DMS53 treated with DMSO at 0.1 percent for 48 hours (cell line): ENCODE data around the gene HOXD1.

ENCODE experiments used
- DNase-seq: peaks from one replicate; lab custom pipeline; 2025; ENCODE audit not compliant: unreplicated experiment; lab: John Stamatoyannopoulos, UW

Gene HOXD1

DNA sequence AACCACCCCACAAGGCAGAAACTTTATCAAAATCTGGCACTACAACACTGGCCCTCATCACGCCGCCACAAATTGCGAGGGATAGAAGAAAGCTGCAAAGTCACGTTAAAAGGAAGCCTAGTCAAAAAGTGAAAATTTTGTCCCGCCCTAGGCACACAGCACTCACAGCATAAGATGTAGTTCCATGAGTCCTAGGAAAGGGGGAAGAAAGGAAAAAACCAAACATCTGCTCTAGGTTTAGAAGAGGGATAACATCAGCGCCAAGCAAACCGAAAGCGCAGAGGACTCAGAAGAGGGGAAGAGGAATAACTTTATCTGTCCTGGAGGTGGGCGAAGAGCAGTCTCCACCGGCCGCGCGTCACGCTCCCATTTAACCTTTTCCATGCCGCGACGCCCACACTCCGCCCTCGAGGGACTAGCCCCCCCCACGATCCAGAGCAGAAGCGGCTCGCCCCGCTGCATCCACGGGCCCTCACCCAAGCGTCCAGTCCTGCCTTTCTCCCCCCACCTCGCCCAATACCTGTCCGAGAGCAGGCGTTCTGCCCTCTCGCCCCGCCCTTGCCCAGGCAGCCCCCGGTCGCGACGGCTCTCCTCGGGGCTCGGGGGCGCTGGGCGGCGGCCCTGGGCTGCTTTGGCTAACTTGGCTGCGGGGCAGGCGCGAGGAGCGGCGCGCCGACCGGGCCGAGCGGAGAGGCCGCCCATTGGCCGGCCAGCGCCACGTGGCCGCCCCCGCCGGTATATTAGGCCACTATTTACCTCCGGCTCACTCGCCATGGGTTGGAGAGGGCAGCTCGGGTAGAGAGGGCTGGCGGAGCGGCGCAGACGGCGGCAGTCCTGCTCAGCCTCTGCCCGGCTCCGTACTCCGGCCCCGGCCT is at the start of gene HOXD1:
TSS of gene HOXD1 (plus strand) at position 770 of the 875 bp plus-strand sequence. CDS start 134 bp downstream, outside the sequence.
- DNase-seq, result peak; percentile 84

DNA sequence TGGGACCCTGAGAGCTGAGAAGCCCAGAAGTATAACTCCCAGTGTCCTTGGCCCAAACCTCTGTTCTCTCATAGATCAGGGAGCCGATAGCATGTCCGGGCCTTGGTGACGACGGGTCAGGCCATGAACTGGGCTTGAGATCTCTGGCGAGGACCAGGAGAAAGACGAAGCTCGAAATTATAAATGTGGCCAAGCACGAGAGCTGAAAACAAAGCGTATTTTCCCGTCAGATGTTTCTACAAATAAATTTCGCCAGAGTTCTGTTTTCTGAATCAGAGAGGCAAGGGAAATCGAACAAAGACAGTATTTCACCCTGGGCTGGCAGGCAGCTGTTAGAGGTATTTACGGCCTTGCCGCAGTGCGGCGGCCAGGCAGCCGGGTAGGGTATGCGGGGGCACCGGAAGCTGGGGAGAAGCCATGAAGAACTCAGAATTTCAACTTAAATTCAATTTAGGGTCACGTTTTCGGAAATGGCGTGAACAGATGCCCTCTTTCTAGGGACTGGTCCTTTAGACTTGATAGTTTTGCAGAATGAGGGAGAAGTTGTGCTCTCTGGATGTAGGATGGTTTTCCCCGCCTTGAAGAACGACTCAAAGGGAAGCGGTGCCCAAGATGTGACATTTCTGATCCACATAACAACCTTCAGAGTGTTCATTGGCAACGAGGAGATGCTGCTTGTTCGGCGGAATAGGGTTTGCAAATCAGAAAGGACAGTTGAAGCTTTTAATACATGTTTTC is 49.4 kb upstream of the HOXD1 start:
- DNase-seq, result no peak

GRCh38 chr2:176139661-176140512 is 48.6 kb upstream of the HOXD1 start:
- peak; percentile 23 for DNase-seq

- peak; percentile 74 for DNase-seq
These were observed 47.8 kb upstream of the HOXD1 start for GRCh38 chr2:176140513-176141317.

DNA sequence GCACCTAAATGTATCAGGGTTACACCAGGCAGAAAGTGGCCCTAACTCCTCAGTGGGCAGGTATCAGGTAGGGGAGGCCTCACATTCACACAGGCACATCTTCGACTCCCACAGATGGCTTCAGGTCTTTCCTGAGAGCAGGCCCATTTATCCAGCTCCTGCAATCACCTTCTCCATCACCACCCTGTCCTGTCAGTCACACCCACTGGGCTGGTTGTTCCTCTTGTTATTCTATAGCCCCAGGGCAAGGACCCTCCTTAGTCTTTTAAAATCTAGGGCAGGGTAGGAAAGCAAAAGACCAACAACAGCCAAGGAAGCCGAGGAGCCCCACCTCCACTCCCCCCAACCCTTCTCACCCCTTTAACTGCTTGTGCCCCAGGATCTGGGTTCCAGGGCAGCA is 46.2 kb upstream of the HOXD1 start:
- DNase-seq, result no peak

GRCh38 chr2:176145085-176145969 is 43.1 kb upstream of the HOXD1 start:
- no peak for DNase-seq

GRCh38 chr2:176146101-176146500 is 42.4 kb upstream of the HOXD1 start:
- DNase-seq, result no peak

GRCh38 chr2:176146645-176147044 is 41.8 kb upstream of the HOXD1 start:
- no peak for DNase-seq

DNA sequence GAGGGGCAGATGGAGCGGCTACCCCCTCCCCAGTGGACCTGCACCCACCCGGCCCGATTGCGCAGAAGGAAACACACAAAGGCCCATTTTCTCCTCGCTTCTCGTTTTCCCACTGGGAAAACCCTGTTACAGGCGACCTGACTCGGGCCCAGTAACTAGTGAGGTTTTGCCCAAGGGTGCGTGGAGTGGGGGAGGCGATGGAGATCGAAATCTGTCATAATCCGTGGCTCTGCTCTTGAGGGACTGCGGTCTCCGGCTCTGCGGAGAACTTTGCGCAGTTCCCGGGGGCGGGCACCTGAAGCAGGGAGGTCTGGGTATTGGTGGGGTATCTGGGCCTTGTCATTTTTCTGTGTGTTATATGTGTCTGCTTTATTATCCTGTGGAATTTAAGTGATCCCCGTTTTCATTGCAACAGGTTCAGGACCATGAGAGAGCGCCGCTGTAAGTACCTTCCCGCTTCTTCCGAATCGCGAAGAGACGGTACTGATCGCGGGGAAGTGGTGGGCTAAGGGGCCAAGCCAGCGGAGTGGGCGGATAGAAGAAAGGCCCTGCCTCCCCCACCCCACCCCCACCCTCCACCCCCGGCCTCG is 41.2 kb upstream of the HOXD1 start:
- DNase-seq, result no peak

GRCh38 chr2:176147800-176148496 is 40.5 kb upstream of the HOXD1 start:
- DNase-seq, result no peak

DNA sequence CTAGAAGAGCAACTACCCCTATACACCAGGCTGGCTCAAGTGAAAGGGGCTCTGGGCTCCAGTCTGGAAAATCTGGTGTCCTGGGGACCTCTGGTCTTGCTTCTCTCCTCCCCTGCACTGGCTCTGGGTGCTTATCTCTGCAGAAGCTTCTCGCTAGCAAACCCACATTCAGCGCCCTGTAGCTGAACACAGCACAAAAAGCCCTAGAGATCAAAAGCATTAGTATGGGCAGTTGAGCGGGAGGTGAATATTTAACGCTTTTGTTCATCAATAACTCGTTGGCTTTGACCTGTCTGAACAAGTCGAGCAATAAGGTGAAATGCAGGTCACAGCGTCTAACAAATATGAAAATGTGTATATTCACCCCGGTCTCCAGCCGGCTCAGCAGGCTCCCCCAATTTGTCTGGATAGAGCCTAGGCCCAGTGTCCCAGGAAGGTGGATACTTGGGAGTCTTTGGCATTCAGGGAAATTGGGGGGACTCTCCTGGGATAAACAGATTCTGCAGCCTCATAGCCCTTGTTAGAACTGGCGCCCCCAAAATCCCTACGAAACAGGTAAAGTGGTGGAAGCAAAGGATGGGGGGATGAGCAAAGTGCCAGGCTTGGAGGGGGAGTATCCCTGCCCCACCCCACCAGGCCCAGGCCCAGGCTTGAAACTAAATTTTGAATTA is 39.6 kb upstream of the HOXD1 start:
- no peak for DNase-seq

- DNase-seq, result no peak
These were observed 39.0 kb upstream of the HOXD1 start for GRCh38 chr2:176149481-176149938.

GRCh38 chr2:176149939-176150583 is 38.4 kb upstream of the HOXD1 start:
- DNase-seq, result no peak

DNA sequence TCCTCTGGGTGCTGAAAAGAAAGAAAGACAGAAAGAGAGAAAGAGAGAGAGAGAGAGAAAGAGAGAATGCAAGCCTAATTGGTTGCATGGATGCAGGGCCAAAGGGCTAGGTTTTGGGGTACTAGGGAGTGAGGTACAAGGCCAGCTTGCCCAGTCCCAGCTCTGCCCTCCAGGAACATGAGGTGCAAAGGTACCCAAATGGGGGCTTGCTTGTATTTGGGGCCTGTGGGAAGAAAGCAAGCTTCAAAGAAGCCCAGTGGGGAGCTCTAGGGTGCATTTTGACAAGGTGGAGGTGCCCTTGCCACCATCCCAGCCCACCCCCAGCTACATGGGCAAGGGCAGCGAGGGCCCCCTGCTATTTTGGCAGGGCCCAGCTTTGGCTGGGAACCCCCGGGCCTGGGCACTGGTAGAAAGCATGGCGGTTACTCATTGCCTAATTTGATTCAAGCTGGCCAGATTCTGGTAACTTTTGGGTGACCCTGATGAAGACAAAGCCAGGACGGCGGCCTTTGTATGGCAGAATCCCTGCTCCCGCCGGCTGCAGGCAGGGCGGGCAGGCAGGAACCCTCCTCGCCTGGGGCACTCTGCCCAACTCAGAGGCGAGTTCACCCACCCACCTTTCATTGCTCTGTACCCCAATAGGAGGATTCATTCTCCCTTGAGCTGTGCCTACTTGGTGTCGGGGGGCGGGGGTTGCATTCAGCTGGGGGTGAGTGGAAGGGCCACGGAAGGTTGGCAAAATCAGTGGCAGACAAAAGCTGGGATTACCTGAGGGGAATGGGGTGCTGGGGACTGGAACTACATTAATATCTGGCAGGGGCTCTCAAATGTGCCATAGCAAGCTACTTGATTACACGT is 37.7 kb upstream of the HOXD1 start:
- no peak for DNase-seq

DNA sequence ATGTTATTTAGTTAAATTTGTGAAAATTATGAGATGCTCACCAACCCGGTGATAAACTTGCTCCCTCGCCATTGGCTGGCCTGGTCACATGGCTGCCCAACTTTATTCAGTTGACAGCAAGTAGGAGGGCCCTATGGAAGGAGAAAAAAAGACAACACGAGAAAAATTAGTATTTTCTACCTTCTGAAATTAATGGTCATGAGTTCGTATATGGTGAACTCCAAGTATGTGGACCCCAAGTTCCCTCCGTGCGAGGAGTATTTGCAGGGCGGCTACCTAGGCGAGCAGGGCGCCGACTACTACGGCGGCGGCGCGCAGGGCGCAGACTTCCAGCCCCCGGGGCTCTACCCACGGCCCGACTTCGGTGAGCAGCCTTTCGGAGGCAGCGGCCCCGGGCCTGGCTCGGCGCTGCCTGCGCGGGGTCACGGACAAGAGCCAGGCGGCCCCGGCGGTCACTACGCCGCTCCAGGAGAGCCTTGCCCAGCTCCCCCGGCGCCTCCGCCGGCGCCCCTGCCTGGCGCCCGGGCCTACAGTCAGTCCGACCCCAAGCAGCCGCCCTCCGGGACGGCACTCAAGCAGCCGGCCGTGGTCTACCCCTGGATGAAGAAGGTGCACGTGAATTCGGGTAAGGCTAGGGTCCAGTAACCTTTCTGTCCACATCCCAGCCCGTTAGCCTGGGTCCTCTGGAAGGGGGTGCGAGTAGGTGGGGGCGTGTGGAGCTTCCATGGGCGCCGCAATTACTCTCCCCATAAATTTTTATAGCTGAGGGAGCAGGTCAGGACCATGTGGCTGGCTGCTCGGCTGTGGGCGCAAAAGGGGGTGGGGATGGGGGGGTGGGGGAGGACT is 36.8 kb upstream of the HOXD1 start, which contains the start of gene HOXD4:
TSS of gene HOXD4 (plus strand) at position 109 of the 846 bp plus-strand sequence. CDS start at position 193, 84 bp downstream.
- no peak for DNase-seq
